Neural progenitor cell (in vitro differentiated cells): Measurements from ENCODE around the gene RAB11FIP3.

Source experiments
- CTCF ChIP-seq: fragments of 200-600 bp; sonication (generic); IDR thresholded peaks from 2 replicates; pipeline ENCODE4 v1.5.1; 2017; ENCODE audit warnings: antibody characterized with exemption, mild to moderate bottlenecking
- EZH2 ChIP-seq: fragments of 200-600 bp; sonication (generic); IDR thresholded peaks from 2 replicates; pipeline ENCODE4 v1.6.1; 2017; ENCODE audit warnings: antibody characterized with exemption, mild to moderate bottlenecking, moderate library complexity
- EZH2phosphoT487 ChIP-seq: fragments of 200-600 bp; sonication (generic); IDR thresholded peaks from 2 replicates; pipeline ENCODE4 v1.6.1; 2017; ENCODE audit warnings: antibody characterized with exemption

- TF ChIP-seq CTCF (no peak), EZH2 (no peak), EZH2phosphoT487 (no peak)
These were observed 28.3 kb upstream of the RAB11FIP3 start, which contains the start of gene NME4 for GRCh38 chr16:397135-397661.
